Vagina (tissue), 2 donors: Measurements from ENCODE around the gene PBRM1. TPM values are rescaled to one million over a fixed set of nuclear protein-coding genes. Genes with fewer than 3 reads are reported as not detected.
A peak's percentile ranks its signal among the peaks of the same experiment; 100 is the strongest.

ENCODE experiments used
- DNase-seq, 2 donors: peaks; one replicate each; pipeline ENCODE4 v3.0.0-alpha.2; 2017; ENCODE audit errors: extremely low spot score in 2 of 2
- H3K27ac ChIP-seq: fragments of 200-600 bp; sonication (generic); one replicate; pipeline ENCODE4 v1.5.1; 2019
- H3K27me3 ChIP-seq: fragments of 200-600 bp; sonication (generic); one replicate; pipeline ENCODE4 v1.5.1; 2019
- H3K36me3 ChIP-seq, 2 donors: fragments of 200-600 bp; sonication (generic); one replicate each; pipeline ENCODE4 v1.5.1; 2017 to 2019
- H3K4me1 ChIP-seq: fragments of 200-600 bp; sonication (generic); one replicate; pipeline ENCODE4 v1.5.1; 2019
- H3K4me3 ChIP-seq, 2 donors: fragments of 200-600 bp; sonication (generic); 1 replicate in 1 of 2; 2 replicates in 1 of 2; pipeline ENCODE4 v1.5.1; 2016 to 2019
- H3K9me3 ChIP-seq: fragments of 200-600 bp; sonication (generic); one replicate; pipeline ENCODE4 v1.5.1; 2019
- CTCF ChIP-seq, 3 experiments: fragments of 450-650 bp in 2 of 3; fragments of 200-600 bp in 1 of 3; sonication (generic) in 1 of 3; IDR thresholded peaks; one replicate each; pipeline ENCODE4 v1.5.1; 2017 to 2019; ENCODE audit warnings: antibody characterized with exemption in 3 of 3, mild to moderate bottlenecking in 2 of 3, moderate library complexity in 2 of 3
- POLR2A ChIP-seq, 2 donors: fragments of 450-650 bp; IDR thresholded peaks; one replicate each; pipeline ENCODE4 v1.6.1; 2017; ENCODE audit warnings: antibody characterized with exemption in 2 of 2, mild to moderate bottlenecking in 2 of 2, moderate library complexity in 2 of 2
- POLR2AphosphoS5 ChIP-seq, 2 donors: sonication (generic); formaldehyde crosslinking; IDR thresholded peaks; one replicate each; pipeline ENCODE4 v1.9.0; 2017; ENCODE audit warnings: antibody characterized with exemption in 2 of 2, mild to moderate bottlenecking in 2 of 2, low read depth in 1 of 2; ENCODE audit not compliant: insufficient read depth in 1 of 2
- intact Hi-C: fragments of 100-400 bp; cut with DNase I; formaldehyde crosslinking; loops from one replicate; pipeline ENCODE4 v1.15.1; 2023
- total RNA-seq: library from RNA; depleted of rRNA; stranded (reverse); fragments of >200 nt; gene quantifications from one replicate; pipeline ENCODE4 v1.2.3, GENCODE V29; 2016

Gene PBRM1
- total RNA-seq, 1 donor from 2014 or later = 64.6 TPM

GRCh38 chr3:52710512-52710911 is 24.8 kb upstream of the PBRM1 start:
- H3K4me1 ChIP-seq = peaks cover 16% of the 10 kb centered on the region
- H3K36me3 ChIP-seq = peaks cover 0 to 11% of the 10 kb centered on the region in 2 donors
- no peak for DNase-seq
- no peaks in the 10 kb centered on the region for H3K9me3 ChIP-seq
- no peak overlapping the region for H3K4me3 ChIP-seq
- no peaks in the 10 kb centered on the region for H3K27me3 ChIP-seq
- no peak overlapping the region for H3K27ac ChIP-seq
- no peak for TF ChIP-seq CTCF (IDR thresholded peaks at IDR 0.05)
- TF ChIP-seq POLR2AphosphoS5 (IDR thresholded peaks at IDR 0.05; ENCODE audit: insufficient read depth in 1 of 2, low read depth in 1 of 2) = no peak
- TF ChIP-seq POLR2A (IDR thresholded peaks at IDR 0.05) = no peak
- intact Hi-C loops = no loop called here

GRCh38 chr3:52707585-52707984 is 21.9 kb upstream of the PBRM1 start:
- intact Hi-C loops = no loop called here

GRCh38 chr3:52705688-52706686 is 20.3 kb upstream of the PBRM1 start, which contains the start of the genes GLT8D1 and SPCS1:
Gene GLT8D1, minus strand, starts transcription at chr3:52705791. Its CDS starts 5,331 bp downstream, at chr3:52700460.
Gene SPCS1, plus strand, starts transcription at chr3:52706106. Its CDS starts 141 bp downstream, at chr3:52706247.
- intact Hi-C loops = no loop called here
- TF ChIP-seq POLR2A (IDR thresholded peaks at IDR 0.05) (peak in 1 of 2 donors; percentile 41), CTCF (IDR thresholded peaks at IDR 0.05) (no peak), POLR2AphosphoS5 (IDR thresholded peaks at IDR 0.05; ENCODE audit: insufficient read depth in 1 of 2, low read depth in 1 of 2) (peak; percentile 33 to 92)

More at GRCh38 chr3:52707585-52707984, 21.9 kb upstream of the PBRM1 start:
- Histone ChIP-seq H3K27me3 (no peaks in the 10 kb centered on the region), H3K4me1 (peaks cover 41% of the 10 kb centered on the region), H3K9me3 (no peaks in the 10 kb centered on the region), H3K27ac (no peak overlapping the region), H3K36me3 (peaks cover 0 to 11% of the 10 kb centered on the region in 2 donors), H3K4me3 (no peak overlapping the region)
- TF ChIP-seq POLR2AphosphoS5 (IDR thresholded peaks at IDR 0.05; ENCODE audit: insufficient read depth in 1 of 2, low read depth in 1 of 2) = no peak
- TF ChIP-seq CTCF (IDR thresholded peaks at IDR 0.05) = no peak
- no peak for TF ChIP-seq POLR2A (IDR thresholded peaks at IDR 0.05)
- peak in 1 of 2 donors; percentile 32 for DNase-seq

GRCh38 chr3:52705438-52705687 is 19.6 kb upstream of the PBRM1 start:
- H3K9me3 ChIP-seq = no peaks in the 10 kb centered on the region
- TF ChIP-seq CTCF (IDR thresholded peaks at IDR 0.05) (no peak), POLR2A (IDR thresholded peaks at IDR 0.05) (peak in 1 of 2 donors; percentile 17), POLR2AphosphoS5 (IDR thresholded peaks at IDR 0.05; ENCODE audit: insufficient read depth in 1 of 2, low read depth in 1 of 2) (no peak)
- peaks cover 54% of the 10 kb centered on the region for H3K4me1 ChIP-seq
- peak overlapping the region; percentile 92 to 98 for H3K4me3 ChIP-seq
- intact Hi-C loops = no loop called here
- H3K36me3 ChIP-seq = peaks cover 0 to 11% of the 10 kb centered on the region in 2 donors
- DNase-seq = peak in 1 of 2 donors; percentile 85
- no peaks in the 10 kb centered on the region for H3K27me3 ChIP-seq
- peak overlapping the region; percentile 90 for H3K27ac ChIP-seq

More at GRCh38 chr3:52705688-52706686, 20.3 kb upstream of the PBRM1 start, which contains the start of the genes GLT8D1 and SPCS1:
- Histone ChIP-seq H3K9me3 (no peaks in the 10 kb centered on the region), H3K27me3 (no peaks in the 10 kb centered on the region), H3K4me1 (peaks cover 54% of the 10 kb centered on the region), H3K27ac (peak within 1 kb of the TSS; percentile 90), H3K4me3 (peak within 1 kb of the TSS; percentile 92 to 98), H3K36me3 (peaks cover 0 to 11% of the 10 kb centered on the region in 2 donors)
- DNase-seq = peak in 1 of 2 donors; percentile 85
